Measurements from ENCODE around the gene CDH4.

Gene CDH4

GRCh38 chr20:61609461-61609860 lies 357.4 kb downstream of the CDH4 start:
- peaks cover 5% of the 10 kb centered on the region for H3K27me3 ChIP-seq (ENCODE audit: control insufficient read depth, insufficient read depth, low read length)
- no peak overlapping the region for H3K4me3 ChIP-seq (ENCODE audit: low read depth, low read length)
- no peaks in the 10 kb centered on the region for H3K36me3 ChIP-seq (ENCODE audit: control insufficient read depth, insufficient read depth, low read length)
- H3K27ac ChIP-seq (ENCODE audit: low read depth, low read length) = no peak overlapping the region
- no peak overlapping the region for H3K9ac ChIP-seq (ENCODE audit: low read length)
- peaks cover 11% of the 10 kb centered on the region for H3K9me3 ChIP-seq (ENCODE audit: control insufficient read depth, insufficient read depth, low read depth, low read length)
- no peaks in the 10 kb centered on the region for H3K4me1 ChIP-seq (ENCODE audit: control insufficient read depth, insufficient read depth, low read length)

GRCh38 chr20:61611401-61612180 lies 359.5 kb downstream of the CDH4 start:
- H3K9me3 ChIP-seq (ENCODE audit: control insufficient read depth, insufficient read depth, low read depth, low read length) = peaks cover 11% of the 10 kb centered on the region
- H3K4me1 ChIP-seq (ENCODE audit: control insufficient read depth, insufficient read depth, low read length) = no peaks in the 10 kb centered on the region
- H3K27me3 ChIP-seq (ENCODE audit: control insufficient read depth, insufficient read depth, low read length) = peaks cover 6% of the 10 kb centered on the region; the same call in 1 of the 2 replicates

GRCh38 chr20:61613917-61614705 lies 362.1 kb downstream of the CDH4 start:
- peaks cover 6% of the 10 kb centered on the region; the same call in 1 of the 2 replicates for H3K27me3 ChIP-seq (ENCODE audit: control insufficient read depth, insufficient read depth, low read length)
- H3K27ac ChIP-seq (ENCODE audit: low read depth, low read length) = no peak overlapping the region
- H3K9me3 ChIP-seq (ENCODE audit: control insufficient read depth, insufficient read depth, low read depth, low read length) = peaks cover 16% of the 10 kb centered on the region
- no peaks in the 10 kb centered on the region for H3K4me1 ChIP-seq (ENCODE audit: control insufficient read depth, insufficient read depth, low read length)
- H3K36me3 ChIP-seq (ENCODE audit: control insufficient read depth, insufficient read depth, low read length) = no peaks in the 10 kb centered on the region
- no peak overlapping the region for H3K9ac ChIP-seq (ENCODE audit: low read length)
- no peak overlapping the region for H3K4me3 ChIP-seq (ENCODE audit: low read depth, low read length)

More at GRCh38 chr20:61611401-61612180, 359.5 kb downstream of the CDH4 start:
- Histone ChIP-seq H3K9ac (ENCODE audit: low read length) (no peak overlapping the region), H3K4me3 (ENCODE audit: low read depth, low read length) (no peak overlapping the region), H3K27ac (ENCODE audit: low read depth, low read length) (no peak overlapping the region), H3K36me3 (ENCODE audit: control insufficient read depth, insufficient read depth, low read length) (no peaks in the 10 kb centered on the region)

GRCh38 chr20:61614706-61615100 lies 362.6 kb downstream of the CDH4 start:
- H3K4me3 ChIP-seq (ENCODE audit: low read depth, low read length) = no peak overlapping the region
- no peak overlapping the region for H3K27ac ChIP-seq (ENCODE audit: low read depth, low read length)
- H3K36me3 ChIP-seq (ENCODE audit: control insufficient read depth, insufficient read depth, low read length) = no peaks in the 10 kb centered on the region
- H3K27me3 ChIP-seq (ENCODE audit: control insufficient read depth, insufficient read depth, low read length) = peaks cover 6% of the 10 kb centered on the region; the same call in 1 of the 2 replicates
- H3K9me3 ChIP-seq (ENCODE audit: control insufficient read depth, insufficient read depth, low read depth, low read length) = peaks cover 16% of the 10 kb centered on the region
- H3K9ac ChIP-seq (ENCODE audit: low read length) = no peak overlapping the region
- H3K4me1 ChIP-seq (ENCODE audit: control insufficient read depth, insufficient read depth, low read length) = no peaks in the 10 kb centered on the region

GRCh38 chr20:61615806-61616205 lies 363.7 kb downstream of the CDH4 start:
- Histone ChIP-seq H3K9me3 (ENCODE audit: control insufficient read depth, insufficient read depth, low read depth, low read length) (peaks cover 16% of the 10 kb centered on the region), H3K4me1 (ENCODE audit: control insufficient read depth, insufficient read depth, low read length) (no peaks in the 10 kb centered on the region), H3K4me3 (ENCODE audit: low read depth, low read length) (no peak overlapping the region), H3K9ac (ENCODE audit: low read length) (no peak overlapping the region), H3K36me3 (ENCODE audit: control insufficient read depth, insufficient read depth, low read length) (no peaks in the 10 kb centered on the region), H3K27ac (ENCODE audit: low read depth, low read length) (no peak overlapping the region), H3K27me3 (ENCODE audit: control insufficient read depth, insufficient read depth, low read length) (0 out of 2 replicates have a peak, but pooled peaks cover 3% of the 10 kb centered on the region)

GRCh38 chr20:61619751-61620150 lies 367.7 kb downstream of the CDH4 start:
- Histone ChIP-seq H3K4me3 (ENCODE audit: low read depth, low read length) (no peak overlapping the region), H3K4me1 (ENCODE audit: control insufficient read depth, insufficient read depth, low read length) (no peaks in the 10 kb centered on the region), H3K27ac (ENCODE audit: low read depth, low read length) (no peak overlapping the region), H3K9me3 (ENCODE audit: control insufficient read depth, insufficient read depth, low read depth, low read length) (peaks cover 5% of the 10 kb centered on the region; the same call in 1 of the 2 replicates), H3K27me3 (ENCODE audit: control insufficient read depth, insufficient read depth, low read length) (peaks cover 21% of the 10 kb centered on the region; the same call in 1 of the 2 replicates), H3K36me3 (ENCODE audit: control insufficient read depth, insufficient read depth, low read length) (no peaks in the 10 kb centered on the region), H3K9ac (ENCODE audit: low read length) (no peak overlapping the region)

GRCh38 chr20:61620174-61620573 lies 368.1 kb downstream of the CDH4 start:
- no peaks in the 10 kb centered on the region for H3K36me3 ChIP-seq (ENCODE audit: control insufficient read depth, insufficient read depth, low read length)
- no peaks in the 10 kb centered on the region for H3K4me1 ChIP-seq (ENCODE audit: control insufficient read depth, insufficient read depth, low read length)
- no peak overlapping the region for H3K4me3 ChIP-seq (ENCODE audit: low read depth, low read length)
- no peak overlapping the region for H3K9ac ChIP-seq (ENCODE audit: low read length)
- peaks cover 25% of the 10 kb centered on the region; the same call in 1 of the 2 replicates for H3K27me3 ChIP-seq (ENCODE audit: control insufficient read depth, insufficient read depth, low read length)
- no peak overlapping the region for H3K27ac ChIP-seq (ENCODE audit: low read depth, low read length)
- peaks cover 5% of the 10 kb centered on the region; the same call in 1 of the 2 replicates for H3K9me3 ChIP-seq (ENCODE audit: control insufficient read depth, insufficient read depth, low read depth, low read length)

GRCh38 chr20:61621035-61621730 lies 369.1 kb downstream of the CDH4 start:
- peaks cover 5% of the 10 kb centered on the region; the same call in 1 of the 2 replicates for H3K9me3 ChIP-seq (ENCODE audit: control insufficient read depth, insufficient read depth, low read depth, low read length)
- peaks cover 29% of the 10 kb centered on the region; the same call in 1 of the 2 replicates for H3K27me3 ChIP-seq (ENCODE audit: control insufficient read depth, insufficient read depth, low read length)
- no peak overlapping the region for H3K4me3 ChIP-seq (ENCODE audit: low read depth, low read length)
- no peak overlapping the region for H3K27ac ChIP-seq (ENCODE audit: low read depth, low read length)
- no peak overlapping the region for H3K9ac ChIP-seq (ENCODE audit: low read length)
- H3K4me1 ChIP-seq (ENCODE audit: control insufficient read depth, insufficient read depth, low read length) = no peaks in the 10 kb centered on the region
- no peaks in the 10 kb centered on the region for H3K36me3 ChIP-seq (ENCODE audit: control insufficient read depth, insufficient read depth, low read length)

GRCh38 chr20:61621852-61622251 lies 369.8 kb downstream of the CDH4 start:
- H3K9ac ChIP-seq (ENCODE audit: low read length) = no peak overlapping the region
- no peaks in the 10 kb centered on the region for H3K4me1 ChIP-seq (ENCODE audit: control insufficient read depth, insufficient read depth, low read length)
- peaks cover 32% of the 10 kb centered on the region; the same call in 1 of the 2 replicates for H3K27me3 ChIP-seq (ENCODE audit: control insufficient read depth, insufficient read depth, low read length)
- H3K4me3 ChIP-seq (ENCODE audit: low read depth, low read length) = no peak overlapping the region
- no peak overlapping the region for H3K27ac ChIP-seq (ENCODE audit: low read depth, low read length)
- H3K36me3 ChIP-seq (ENCODE audit: control insufficient read depth, insufficient read depth, low read length) = no peaks in the 10 kb centered on the region
- H3K9me3 ChIP-seq (ENCODE audit: control insufficient read depth, insufficient read depth, low read depth, low read length) = peaks cover 5% of the 10 kb centered on the region; the same call in 1 of the 2 replicates

- no peaks in the 10 kb centered on the region for H3K4me1 ChIP-seq (ENCODE audit: control insufficient read depth, insufficient read depth, low read length)
- peaks cover 32% of the 10 kb centered on the region; the same call in 1 of the 2 replicates for H3K27me3 ChIP-seq (ENCODE audit: control insufficient read depth, insufficient read depth, low read length)
- no peaks in the 10 kb centered on the region; the same call in 1 of the 2 replicates for H3K9me3 ChIP-seq (ENCODE audit: control insufficient read depth, insufficient read depth, low read depth, low read length)
- H3K4me3 ChIP-seq (ENCODE audit: low read depth, low read length) = no peak overlapping the region
- H3K36me3 ChIP-seq (ENCODE audit: control insufficient read depth, insufficient read depth, low read length) = no peaks in the 10 kb centered on the region
- H3K27ac ChIP-seq (ENCODE audit: low read depth, low read length) = no peak overlapping the region
- no peak overlapping the region for H3K9ac ChIP-seq (ENCODE audit: low read length)
Measured at GRCh38 chr20:61623451-61623850, 371.4 kb downstream of the CDH4 start.
